Middle frontal gyrus (tissue), 1 donor: ENCODE data around the gene DNAJB2.
"Not testable (repeated sequence)": the region's sequence is repeated elsewhere in the genome, so short reads cannot be mapped to it uniquely, and the experiment has no call there.

Source experiments
- DNase-seq: peaks from one replicate; pipeline ENCODE4 v3.0.0-alpha.2; 2015; ENCODE audit warnings: low spot score; ENCODE audit errors: extremely low spot score

The DNAJB2 gene

DNA sequence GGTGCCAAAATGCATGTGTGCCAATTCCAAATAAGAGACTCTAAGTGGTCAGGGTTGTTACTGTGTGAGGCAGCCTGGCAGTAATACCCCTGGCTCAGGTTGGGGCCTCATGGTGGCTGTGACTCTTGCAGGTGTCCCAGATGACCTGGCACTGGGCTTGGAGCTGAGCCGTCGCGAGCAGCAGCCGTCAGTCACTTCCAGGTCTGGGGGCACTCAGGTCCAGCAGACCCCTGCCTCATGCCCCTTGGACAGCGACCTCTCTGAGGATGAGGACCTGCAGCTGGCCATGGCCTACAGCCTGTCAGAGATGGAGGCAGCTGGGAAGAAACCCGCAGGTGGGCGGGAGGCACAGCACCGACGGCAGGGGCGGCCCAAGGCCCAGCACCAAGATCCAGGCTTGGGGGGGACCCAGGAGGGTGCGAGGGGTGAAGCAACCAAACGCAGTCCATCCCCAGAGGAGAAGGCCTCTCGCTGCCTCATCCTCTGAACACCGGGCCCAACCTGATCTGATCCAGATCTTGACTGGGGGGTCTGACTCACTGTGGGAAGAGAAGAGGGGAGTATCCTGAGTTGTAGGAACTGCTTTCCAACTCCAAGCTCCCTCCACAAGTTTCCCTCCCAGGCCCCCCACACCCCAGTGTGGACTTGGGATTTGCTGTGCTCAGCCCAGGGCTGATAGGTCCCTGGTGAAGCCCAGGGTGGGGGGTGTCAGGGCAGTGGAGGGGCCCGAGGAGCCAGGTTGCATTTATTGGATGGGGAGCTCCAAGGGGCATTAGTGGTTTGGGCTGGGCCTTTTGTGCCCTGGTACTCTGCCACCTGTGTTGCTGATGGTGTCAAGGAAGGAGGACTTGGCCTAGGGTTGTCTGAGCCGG, 5.6 kb downstream of the DNAJB2 start:
- DNase-seq, result no peak

- no peak for DNase-seq
Measured at GRCh38 chr2:219285373-219285735, 6.2 kb downstream of the DNAJB2 start.

DNA sequence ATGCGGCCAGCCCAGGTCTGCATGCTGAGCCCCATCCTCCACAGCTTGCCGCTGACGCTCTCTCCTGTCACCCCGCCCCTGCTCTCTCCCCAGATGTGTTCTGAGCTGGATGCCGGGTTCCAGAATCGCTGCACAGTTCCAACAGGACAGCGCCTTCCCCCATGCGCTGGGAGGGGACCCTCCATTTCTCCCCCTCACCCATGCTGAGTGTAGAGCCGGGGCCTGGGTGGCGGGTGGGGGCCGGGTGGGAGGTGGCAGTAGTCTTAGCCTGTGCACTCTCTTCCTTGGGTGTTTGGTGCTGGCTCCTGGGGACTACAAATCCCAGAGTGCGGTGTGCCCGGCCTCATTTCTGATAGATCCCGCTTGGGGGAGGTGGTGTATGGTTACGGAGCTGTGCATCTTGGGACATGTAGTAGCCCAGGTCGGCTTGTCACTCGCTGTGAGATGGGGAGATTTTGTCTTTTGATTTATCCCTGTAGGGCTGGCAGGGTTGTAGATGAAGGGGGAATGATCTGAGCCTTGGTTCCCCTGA, 6.8 kb downstream of the DNAJB2 start:
- no peak for DNase-seq

- no peak for DNase-seq
Measured at GRCh38 chr2:219286436-219287115, 7.4 kb downstream of the DNAJB2 start.

DNA sequence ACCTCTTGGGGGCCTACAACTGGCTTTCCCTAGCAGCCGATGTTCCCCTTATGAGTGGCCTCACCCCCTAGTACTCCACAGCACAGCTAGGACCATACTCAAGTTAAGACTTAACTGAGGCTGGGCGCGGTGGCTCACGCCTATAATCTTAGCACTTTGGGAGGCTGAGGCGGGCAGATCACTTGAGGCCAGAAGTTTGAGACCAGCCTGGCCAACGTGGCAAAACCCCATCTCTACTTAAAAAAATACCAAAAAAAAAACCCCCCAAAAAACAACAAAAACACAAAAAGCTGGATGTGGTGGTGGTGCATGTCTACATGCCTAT, 7.9 kb downstream of the DNAJB2 start:
- DNase-seq, result not testable (repeated sequence)

DNA sequence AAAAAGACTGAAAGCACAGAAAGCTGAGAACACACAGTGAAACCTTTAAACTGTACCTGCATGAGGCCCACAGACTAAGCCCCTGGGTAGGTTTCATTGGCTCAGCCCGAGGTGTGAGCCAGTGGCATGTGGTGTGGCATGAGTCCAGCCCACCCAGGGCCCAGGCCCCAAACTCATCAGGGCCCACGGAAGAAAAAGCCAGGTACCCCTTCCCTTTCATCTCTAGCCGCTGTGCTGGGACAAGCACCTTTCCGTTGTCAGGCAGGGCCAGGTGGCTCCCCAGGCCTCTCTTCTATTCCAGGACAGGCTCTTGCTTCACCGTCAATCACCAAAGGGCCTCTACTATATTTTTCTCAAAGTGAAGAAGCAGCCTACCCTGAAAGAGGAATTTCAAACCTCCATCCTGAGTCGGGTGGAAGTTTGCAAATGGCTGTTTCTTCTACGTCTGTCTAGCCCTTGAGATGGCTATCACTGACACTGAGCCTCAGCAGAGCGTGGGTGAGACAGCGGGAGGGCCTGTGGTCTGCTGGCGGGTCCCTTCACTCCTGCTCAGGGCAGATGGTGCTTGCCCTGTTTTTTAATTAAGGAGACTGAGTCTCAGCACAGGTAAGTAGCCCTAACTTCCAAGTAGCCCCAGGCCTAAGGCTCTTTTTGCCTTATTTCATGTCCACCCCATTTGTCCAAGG, 8.6 kb downstream of the DNAJB2 start:
- no peak for DNase-seq

DNA sequence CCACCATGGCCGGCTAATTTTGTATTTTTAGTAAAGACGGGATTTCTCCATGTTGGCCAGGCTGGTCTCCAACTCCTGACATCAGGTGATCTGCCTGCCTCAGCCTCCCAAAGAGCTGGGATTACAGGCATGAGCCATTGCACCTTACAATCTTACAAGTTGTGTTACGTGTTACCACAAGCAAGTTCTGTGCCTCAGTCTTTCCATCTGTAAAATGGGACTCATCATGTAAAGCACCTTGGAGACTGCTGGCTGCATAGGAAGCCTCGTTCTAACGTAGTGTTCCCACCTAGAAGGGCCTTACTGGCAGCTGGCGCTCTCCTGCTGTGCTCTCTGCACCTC, 10.0 kb downstream of the DNAJB2 start:
- no peak for DNase-seq

- peak; percentile 72 for DNase-seq
Measured at GRCh38 chr2:219289537-219290361, 10.6 kb downstream of the DNAJB2 start.

DNA sequence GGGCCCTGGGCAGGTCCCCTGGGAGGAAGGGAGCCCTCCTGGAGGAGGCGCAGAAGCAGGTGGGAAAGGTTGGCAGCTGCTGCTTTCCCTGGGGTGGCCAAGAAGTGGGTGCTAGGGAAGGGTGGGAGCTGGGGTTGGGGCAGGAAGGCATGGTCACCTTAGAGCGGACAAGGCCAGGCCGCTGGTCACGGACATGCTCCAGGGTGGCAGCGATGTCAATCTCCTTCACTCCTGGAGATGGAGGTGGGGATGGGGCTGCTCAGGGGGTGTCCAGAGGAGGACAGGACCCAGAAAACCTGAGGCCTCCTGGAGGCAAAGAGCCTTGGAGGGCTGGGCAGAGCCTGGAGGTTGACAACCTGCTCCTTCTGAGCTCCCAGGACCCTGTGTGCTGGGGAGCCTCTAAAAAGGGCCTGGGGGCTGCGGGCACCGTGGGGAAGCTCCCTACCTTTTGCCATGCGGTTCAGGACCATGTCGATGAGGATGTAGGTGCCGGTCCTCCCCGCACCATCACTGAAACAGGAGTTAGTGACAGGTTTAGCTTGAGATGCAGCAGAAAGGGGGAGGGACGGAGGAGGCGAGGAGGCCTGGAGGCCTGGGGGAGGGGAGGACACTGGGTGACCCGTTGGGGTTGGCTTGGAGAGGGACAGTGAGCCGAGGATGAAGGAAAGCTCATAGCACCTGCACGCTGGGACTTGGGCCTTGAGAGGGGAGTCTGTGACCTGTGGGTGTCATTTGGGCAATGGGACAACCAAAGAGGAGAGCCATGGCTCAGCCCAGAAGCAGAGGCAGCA, 11.4 kb downstream of the DNAJB2 start:
- DNase-seq, result no peak

GRCh38 chr2:219291394-219291793, 12.2 kb downstream of the DNAJB2 start:
- DNase-seq, result no peak

DNA sequence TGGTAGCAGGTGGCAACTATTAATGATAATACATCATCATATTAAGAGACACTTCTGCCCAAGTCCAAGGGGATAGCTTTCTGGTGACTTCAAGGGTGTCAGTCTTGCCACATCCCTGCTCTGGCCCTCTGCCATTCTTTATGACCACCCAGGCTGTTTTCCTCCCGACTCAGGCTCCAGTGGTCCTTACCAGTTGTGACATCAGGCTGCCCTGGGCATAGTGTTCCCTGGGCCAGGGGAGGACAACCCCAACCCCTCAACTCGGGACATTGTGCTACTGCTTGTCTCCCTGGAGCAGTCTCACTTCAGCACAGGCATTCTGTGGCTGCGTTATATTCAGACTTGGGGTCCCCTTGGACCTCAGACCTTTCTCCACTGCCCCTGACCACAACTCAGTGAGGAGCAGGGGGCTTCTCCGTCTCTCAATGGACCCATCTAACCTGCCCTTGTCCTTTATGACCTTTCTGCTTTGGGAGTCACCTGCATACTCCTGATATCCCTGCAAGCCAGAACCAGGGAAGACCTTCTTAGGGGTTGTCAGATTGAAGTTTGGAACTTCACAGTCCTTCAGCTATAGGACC, 12.8 kb downstream of the DNAJB2 start:
- DNase-seq, result no peak

DNA sequence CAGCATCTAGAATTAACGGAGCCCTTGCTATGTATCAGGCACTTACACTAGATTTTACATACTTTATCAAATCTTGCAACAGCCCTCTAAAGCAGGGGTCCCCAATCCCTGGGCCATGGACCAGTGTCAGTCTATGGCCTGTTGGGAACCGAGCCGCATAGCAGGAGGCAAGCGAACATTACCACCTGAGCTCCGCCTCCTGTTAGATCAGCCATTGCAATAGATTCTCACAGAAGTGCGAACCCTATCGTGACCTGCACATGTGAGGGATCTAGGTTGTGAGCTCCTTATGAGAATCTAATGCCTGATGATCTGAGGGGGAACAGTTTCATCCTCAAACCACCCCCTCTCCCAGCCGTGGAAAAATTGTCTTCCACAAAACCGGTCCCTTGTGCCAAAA, 13.4 kb downstream of the DNAJB2 start:
- no peak for DNase-seq

GRCh38 chr2:219293736-219294231, 14.6 kb downstream of the DNAJB2 start:
- no peak for DNase-seq

- DNase-seq, result no peak
Measured at GRCh38 chr2:219294356-219295351, 15.5 kb downstream of the DNAJB2 start.

- DNase-seq, result no peak
Measured at GRCh38 chr2:219296142-219296541, 17.0 kb downstream of the DNAJB2 start.

DNA sequence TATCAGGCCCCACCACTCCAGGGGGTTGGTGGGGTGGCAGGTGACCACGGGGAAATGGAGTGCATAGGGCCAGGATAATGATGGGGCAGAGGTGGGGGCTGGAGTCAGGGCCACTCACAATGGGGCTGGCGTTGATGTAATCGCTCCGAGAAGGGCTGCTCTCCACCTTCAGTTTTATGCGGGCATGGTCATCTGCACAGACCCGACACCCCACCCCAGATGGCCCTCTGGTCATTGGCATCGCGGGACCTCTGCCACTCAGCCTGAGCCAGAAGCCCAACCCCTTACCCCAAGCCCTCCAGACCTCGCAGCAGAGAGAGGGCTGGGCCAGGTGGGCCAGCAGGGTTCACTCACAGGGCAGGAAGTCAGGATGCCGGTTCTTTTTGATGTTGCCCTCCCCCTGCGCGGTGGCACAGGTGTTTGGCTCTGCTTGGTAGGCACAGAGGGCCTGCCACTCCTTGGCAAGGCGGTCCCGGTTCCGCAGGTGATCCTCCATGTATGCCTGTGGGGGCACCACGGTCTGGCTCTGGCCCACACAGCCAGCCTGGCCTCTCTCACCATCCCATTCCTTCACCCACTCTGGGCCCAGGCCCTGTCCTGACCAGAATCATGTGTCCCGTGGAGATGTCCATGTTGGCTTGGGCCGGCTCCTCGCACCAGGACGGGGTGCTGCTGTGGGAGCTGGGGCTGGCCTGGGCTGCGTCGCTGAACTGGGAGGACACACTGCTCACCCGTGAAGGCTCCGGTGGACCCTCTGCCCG, 17.6 kb downstream of the DNAJB2 start:
- no peak for DNase-seq

DNA sequence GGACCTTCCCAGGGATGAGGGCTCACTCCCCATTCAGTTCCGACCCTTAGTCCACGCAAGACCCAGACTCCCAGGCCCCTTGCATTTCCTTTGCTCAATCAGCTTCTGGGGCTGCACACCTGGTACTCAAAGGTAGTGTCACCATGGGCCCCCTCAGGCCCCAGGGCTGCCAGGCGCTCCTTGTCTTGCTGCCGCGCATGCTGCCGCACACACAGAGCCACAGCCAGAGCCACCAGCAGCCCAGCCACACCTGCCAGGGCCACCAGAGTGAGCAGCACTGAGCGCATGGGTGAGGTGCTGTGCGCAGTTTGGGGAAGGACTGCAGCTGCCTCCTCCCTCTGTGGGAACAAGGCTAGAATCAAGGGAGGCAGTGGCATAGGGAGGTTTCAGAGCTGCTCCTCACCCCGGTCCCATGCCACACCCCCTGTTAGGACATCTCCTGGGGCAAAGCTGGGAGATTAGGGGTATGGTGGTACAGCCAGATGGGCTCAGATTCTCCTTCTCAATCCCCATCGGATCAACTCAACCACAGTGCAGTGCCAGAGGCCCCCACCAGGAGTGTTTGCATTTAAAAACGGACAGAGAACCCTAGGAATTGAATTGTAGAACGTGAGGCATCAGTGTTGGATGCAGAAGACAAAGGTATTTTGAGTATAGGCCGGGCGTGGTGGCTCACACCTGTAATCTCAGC, 18.7 kb downstream of the DNAJB2 start:
- no peak for DNase-seq
